A549 (cell line): ENCODE results near the gene ADD2. TPM values are rescaled to one million over a fixed set of nuclear protein-coding genes. Genes with fewer than 3 reads are reported as not detected.

ENCODE experiments used
- ATAC-seq, 2 experiments: fragments of 200-7000 bp in 1 of 2; fragments of >200 bp in 1 of 2; cut with Nextera tagmentation in 1 of 2; cut with Tn5 transposase in 1 of 2; 3 replicates each; pipeline versions ENCODE4 v1.8.0 to v1.9.1; 2018 to 2020; ENCODE audit warnings: mild to moderate bottlenecking in 1 of 2, moderate library complexity in 1 of 2
- CTCF ChIA-PET: fragments of 300-600 bp; sonication (Branson Sonifier 250); formaldehyde crosslinking; extraction: SDS; loops from one replicate; lab custom pipeline; 2021; ENCODE audit warnings: antibody characterized with exemption, inconsistent platforms; lab: Yijun Ruan, JAX
- POLR2A ChIA-PET: fragments of 350-600 bp; formaldehyde crosslinking; extraction: SDS; loops from one replicate; lab custom pipeline; 2021; ENCODE audit warnings: antibody characterized with exemption, inconsistent platforms; lab: Yijun Ruan, JAX
- DNase-seq, 2 experiments: peaks; one replicate each; pipeline versions ENCODE4 v3.0.0 to v3.0.0-alpha.2; 2011 to 2016; ENCODE audit warnings: low read depth in 1 of 2, low spot score in 1 of 2
- FAIRE-seq: peaks from 2 replicates; lab custom pipeline; 2011; peaks lifted over from hg19 to GRCh38; lab: Jason Lieb, UNC
- H3K27ac ChIP-seq, 2 experiments: fragments of >200 bp; sonication (Bioruptor Twin); formaldehyde crosslinking; 3 replicates each; pipeline ENCODE4 v1.5.1; 2016 to 2017
- H3K4me1 ChIP-seq: fragments of >200 bp; sonication (Bioruptor Twin); formaldehyde crosslinking; 3 replicates; pipeline ENCODE4 v1.6.1; 2016
- H3K4me2 ChIP-seq: fragments of >200 bp; sonication (Bioruptor Twin); formaldehyde crosslinking; 3 replicates; pipeline ENCODE4 v1.6.1; 2016
- H3K4me3 ChIP-seq: fragments of >200 bp; sonication (Bioruptor Twin); formaldehyde crosslinking; 3 replicates; pipeline ENCODE4 v1.5.1; 2016
- H3K9me3 ChIP-seq: fragments of >200 bp; sonication (Bioruptor Twin); formaldehyde crosslinking; 3 replicates; pipeline ENCODE4 v1.6.1; 2016
- BHLHE40 ChIP-seq: IDR thresholded peaks from 2 replicates; pipeline ENCODE4 v1.6.1; 2012; ENCODE audit warnings: low read depth, low read length, inconsistent platforms
- CBX2 ChIP-seq: fragments of 200-600 bp; sonication (generic); IDR thresholded peaks from 2 replicates; pipeline ENCODE4 v1.6.1; 2016; ENCODE audit warnings: low read depth, mild to moderate bottlenecking, borderline replicate concordance
- CEBPB ChIP-seq, 2 experiments: fragments of >200 bp in 1 of 2; sonication (Bioruptor Twin) in 1 of 2; formaldehyde crosslinking in 1 of 2; IDR thresholded peaks; 2 replicates each; pipeline ENCODE4 v1.6.1; 2012 to 2016
- CHD4 ChIP-seq: fragments of 200-600 bp; sonication (generic); IDR thresholded peaks from 2 replicates; pipeline ENCODE4 v1.6.1; 2016; ENCODE audit warnings: antibody characterized with exemption, mild to moderate bottlenecking, borderline replicate concordance
- E2F6 ChIP-seq: IDR thresholded peaks from 2 replicates; pipeline ENCODE4 v1.6.1; 2012; ENCODE audit warnings: low read depth, borderline replicate concordance
- ELK1 ChIP-seq: fragments of 150-350 bp; IDR thresholded peaks from 2 replicates; pipeline ENCODE4 v1.6.1; 2014; ENCODE audit warnings: low read depth, mild to moderate bottlenecking, low read length
- ESRRA ChIP-seq: fragments of 150-350 bp; IDR thresholded peaks from 2 replicates; pipeline ENCODE4 v1.6.1; 2014; ENCODE audit warnings: mild to moderate bottlenecking, low read length, borderline replicate concordance
- HOXB13 ChIP-seq: fragments of 250-450 bp; sonication (Bioruptor Pico); IDR thresholded peaks from 2 replicates; pipeline ENCODE4 v1.5.0; 2020; ENCODE audit warnings: low read depth, mild to moderate bottlenecking, moderate library complexity
- HOXB5 ChIP-seq: fragments of 250-450 bp; sonication (Bioruptor Pico); IDR thresholded peaks from 2 replicates; pipeline ENCODE4 v1.5.0; 2020; ENCODE audit warnings: mild to moderate bottlenecking, moderate library complexity
- JUN ChIP-seq, 2 experiments: fragments of >200 bp; sonication (Bioruptor Twin); formaldehyde crosslinking; IDR thresholded peaks; 2 replicates in 1 of 2; 3 replicates in 1 of 2; pipeline ENCODE4 v1.6.1; 2016 to 2017
- MAFK ChIP-seq: fragments of 450-650 bp; IDR thresholded peaks from 2 replicates; pipeline ENCODE4 v1.6.1; 2014; ENCODE audit not compliant: partially characterized antibody
- NPAS2 ChIP-seq: fragments of 250-450 bp; sonication (Bioruptor Pico); IDR thresholded peaks from 2 replicates; pipeline ENCODE4 v1.8.0; 2022; ENCODE audit warnings: mild to moderate bottlenecking, moderate library complexity, borderline replicate concordance
- PHF8 ChIP-seq: fragments of 200-600 bp; sonication (generic); IDR thresholded peaks from 2 replicates; pipeline ENCODE4 v1.6.1; 2016; ENCODE audit warnings: low read depth, mild to moderate bottlenecking, antibody characterized with exemption, moderate library complexity, borderline replicate concordance
- TFCP2L1 ChIP-seq: fragments of 250-450 bp; sonication (Bioruptor Pico); IDR thresholded peaks from 2 replicates; pipeline ENCODE4 v1.5.0; 2021; ENCODE audit warnings: mild to moderate bottlenecking
- ZC3H11A ChIP-seq: fragments of 450-650 bp; IDR thresholded peaks from 2 replicates; pipeline ENCODE4 v1.6.1; 2014; ENCODE audit warnings: antibody characterized with exemption, mild to moderate bottlenecking
- ZFP36 ChIP-seq: fragments of 450-650 bp; IDR thresholded peaks from 2 replicates; pipeline ENCODE4 v1.6.1; 2014; ENCODE audit warnings: borderline replicate concordance; ENCODE audit not compliant: partially characterized antibody
- WGBS: methylation state at CpG from one replicate; pipeline ENCODE4 v1.1.6; 2017; ENCODE audit errors: missing lambda C conversion rate; 5-methylcytosine and 5-hydroxymethylcytosine counted together
- polyA plus RNA-seq, 4 experiments: library from polyadenylated mRNA; depleted of rRNA in 3 of 4; stranded (reverse); fragments of >200 nt; fragmentation: RNase III in 1 of 4; extraction: RNeasy Plus Mini Kit Qiagen cat#74134 plus additional on column Dnase treatment in 1 of 4; gene quantifications; 2 replicates in 3 of 4; 3 replicates in 1 of 4; pipeline ENCODE4 v1.2.3, GENCODE V29; 2011 to 2017

ADD2 gene
- polyA plus RNA-seq, 2 of the 4 experiments (the other 2 are of a cell fraction) = 18.0 to 25.5 TPM

DNA sequence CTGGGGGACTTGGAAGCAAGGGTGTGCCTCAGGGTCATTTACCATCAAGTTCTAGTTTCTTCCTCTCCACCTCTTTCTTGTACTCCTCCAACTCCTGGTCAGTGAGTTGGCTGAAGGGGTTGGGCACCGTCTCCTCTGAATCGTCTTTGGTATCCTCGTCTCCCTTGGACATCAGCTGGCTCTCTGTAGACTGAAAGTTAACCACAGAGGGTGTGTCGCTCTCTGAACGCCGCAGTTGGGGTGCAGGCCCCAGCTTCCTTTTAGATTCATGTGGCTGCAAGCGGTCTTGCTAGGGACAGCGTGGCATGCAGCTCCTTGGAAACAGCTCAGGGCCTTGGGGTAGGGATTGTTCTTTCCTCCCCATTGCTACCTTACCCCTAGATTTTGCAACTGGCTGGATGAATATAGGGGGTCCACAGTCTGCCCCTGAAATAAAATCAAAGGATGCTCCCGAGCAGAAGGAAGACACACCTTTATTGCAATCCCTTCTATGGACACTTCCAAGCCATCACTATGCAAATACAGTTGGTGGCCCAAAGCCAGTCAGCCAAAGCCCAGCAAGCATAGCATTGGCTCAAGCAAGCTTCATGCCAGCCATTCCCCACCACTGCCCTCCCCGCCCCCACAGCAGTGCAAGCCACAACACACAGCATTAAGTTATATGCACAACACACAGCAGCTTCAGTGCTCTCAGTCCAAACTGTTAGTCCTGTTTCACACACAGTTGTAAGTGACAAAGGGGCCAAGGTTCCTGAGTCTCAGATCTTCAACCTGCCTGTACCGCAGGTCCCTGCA, 93.2 kb downstream of the ADD2 start (continued):
- no peak for TF ChIP-seq PHF8
- no peak for TF ChIP-seq HOXB5 (CRISPR knock-in tag)
- TF ChIP-seq, all 56 proteins: peak for 0

GRCh38 chr2:70673041-70673647, 94.9 kb downstream of the ADD2 start:
- no peak overlapping the region for H3K4me2 ChIP-seq
- no peaks in the 10 kb centered on the region for H3K9me3 ChIP-seq
- ChIA-PET POLR2A (no interaction called here), CTCF (interaction anchor here (0.5 to 4.6 kb wide), 6 partner anchors 13 to 371 kb away, joined by 3 to 20 read pairs (median 12); partner anchors contain the start of genes ADD2 and FAM136A)
- DNase-seq (no peak), FAIRE-seq (no peak)
- H3K4me1 ChIP-seq = 0 out of 3 replicates have a peak, but pooled peaks cover 5% of the 10 kb centered on the region
- WGBS = 90% methylated on average over 7 of the region's 7 CpGs
- TF ChIP-seq CEBPB (IDR thresholded peaks at IDR 0.05) = no peak
- no peak for TF ChIP-seq ZC3H11A
- no peak for TF ChIP-seq PHF8
- no peak for TF ChIP-seq ELK1
- no peak for TF ChIP-seq ESRRA
- no peak for TF ChIP-seq TFCP2L1 (CRISPR knock-in tag)
- no peak for TF ChIP-seq JUN (IDR thresholded peaks at IDR 0.05)
- TF ChIP-seq MAFK = peak; percentile 77
- TF ChIP-seq, all 56 proteins: peak for 1
- ATAC-seq = no peak
- H3K27ac ChIP-seq = no peak overlapping the region
- H3K4me3 ChIP-seq = no peak overlapping the region

DNA sequence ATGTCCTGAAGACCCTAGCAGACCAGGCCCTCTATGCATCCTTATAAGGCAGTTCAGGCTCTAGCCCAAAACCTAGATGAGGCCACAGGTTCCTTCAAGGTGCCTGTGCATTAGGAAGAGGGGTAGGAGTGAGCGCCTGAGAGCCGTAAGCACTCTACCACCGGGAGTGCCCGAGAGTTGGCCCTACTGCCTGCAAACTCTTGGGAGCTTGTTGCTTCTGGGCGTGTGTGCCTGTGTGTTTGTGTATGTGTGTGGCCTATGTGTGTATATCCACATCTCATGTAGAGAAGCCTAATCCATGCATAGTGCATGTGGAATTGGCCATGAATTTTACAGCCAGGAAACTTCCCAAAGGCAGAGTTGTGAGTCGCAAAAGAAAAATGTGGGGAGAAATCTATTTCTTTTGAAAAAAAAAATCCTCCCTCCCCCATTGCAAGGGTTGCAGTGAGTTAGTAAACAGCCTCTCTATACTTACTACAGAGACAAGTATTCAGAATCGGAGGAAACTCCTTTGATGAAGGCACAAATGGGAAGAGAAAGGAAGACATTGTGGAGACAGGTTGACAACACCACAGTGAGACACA, 96.8 kb downstream of the ADD2 start:
- H3K9me3 ChIP-seq = no peaks in the 10 kb centered on the region
- 91% methylated on average over 7 of the region's 7 CpGs for WGBS
- TF ChIP-seq E2F6 (no peak), HOXB13 (CRISPR knock-in tag) (no peak), BHLHE40 (no peak), NPAS2 (CRISPR knock-in tag) (no peak), ELK1 (no peak), CHD4 (no peak), ZFP36 (no peak), CBX2 (no peak)
- CTCF ChIA-PET = interaction anchor here (0.6 to 4.6 kb wide), 7 partner anchors 11 to 342 kb away, joined by 3 to 20 read pairs (median 4); partner anchors contain the start of gene ADD2
- DNase-seq = no peak
- POLR2A ChIA-PET = no interaction called here
- ATAC-seq = peak in 1 of 2 experiments; percentile 52; a peak in 3 of 6 replicates
- no peak overlapping the region for H3K4me2 ChIP-seq
- H3K4me3 ChIP-seq = no peak overlapping the region
- FAIRE-seq = no peak
- H3K4me1 ChIP-seq = 0 out of 3 replicates have a peak, but pooled peaks cover 5% of the 10 kb centered on the region
- H3K27ac ChIP-seq = no peak overlapping the region
